ENCODE measurements around the gene SHC2.
A peak's percentile ranks its signal among the peaks of the same experiment; 100 is the strongest.

Gene SHC2

GRCh38 chr19:460877-461720 lies at the start of gene SHC2:
Gene SHC2 (minus strand): TSS chr19:461033. CDS start chr19:460996, 37 bp downstream.
- DNase-seq = peak; percentile 67

- peak; percentile 33 for DNase-seq
Observed at GRCh38 chr19:508204-509150, 47.6 kb upstream of the SHC2 start.

GRCh38 chr19:507286-508203 lies 46.7 kb upstream of the SHC2 start, which contains the start of gene TPGS1:
Gene TPGS1 (plus strand): TSS chr19:507497. CDS start chr19:507507, 10 bp downstream.
- peak; percentile 86 for DNase-seq

GRCh38 chr19:506404-507285 lies 45.8 kb upstream of the SHC2 start:
- peak; percentile 99 for DNase-seq

- DNase-seq = no peak
Observed at GRCh38 chr19:504616-505015, 43.8 kb upstream of the SHC2 start.

GRCh38 chr19:501646-502045 lies 40.8 kb upstream of the SHC2 start:
- DNase-seq = peak; percentile 17

GRCh38 chr19:498977-499623 lies 38.3 kb upstream of the SHC2 start:
- DNase-seq = no peak

- DNase-seq = peak; percentile 21
Observed at GRCh38 chr19:498511-498891, 37.7 kb upstream of the SHC2 start.

GRCh38 chr19:497869-498510 lies 37.2 kb upstream of the SHC2 start:
- no peak for DNase-seq

- DNase-seq = peak; percentile 16
Observed at GRCh38 chr19:497491-497868, 36.6 kb upstream of the SHC2 start.

- DNase-seq = no peak
Observed at GRCh38 chr19:496986-497385, 36.2 kb upstream of the SHC2 start.

GRCh38 chr19:496112-496665 lies 35.4 kb upstream of the SHC2 start, which contains the start of gene MADCAM1:
Gene MADCAM1 (plus strand): TSS chr19:496486. CDS start chr19:496500, 14 bp downstream.
- DNase-seq = peak; percentile 24

- peak; percentile 58 for DNase-seq
Observed at GRCh38 chr19:495402-496111, 34.7 kb upstream of the SHC2 start.

- no peak for DNase-seq
Observed at GRCh38 chr19:495081-495401, 34.2 kb upstream of the SHC2 start.

GRCh38 chr19:494171-495080 lies 33.6 kb upstream of the SHC2 start:
- peak; percentile 36 for DNase-seq

- peak; percentile 31 for DNase-seq
Observed at GRCh38 chr19:493391-494170, 32.7 kb upstream of the SHC2 start.

- DNase-seq = peak; percentile 33
Observed at GRCh38 chr19:492091-492531, 31.3 kb upstream of the SHC2 start.
